ENCODE results near the gene SNRPD3.
A peak's percentile ranks its signal among the peaks of the same experiment; 100 is the strongest.
"Not testable (repeated sequence)": the region's sequence is repeated elsewhere in the genome, so short reads cannot be mapped to it uniquely, and the experiment has no call there.

The SNRPD3 gene

GRCh38 chr22:24601217-24602104 is 45.7 kb downstream of the SNRPD3 start:
- no peak overlapping the region for H3K4me2 ChIP-seq (ENCODE audit: low read length)
- no peak overlapping the region for H3K27ac ChIP-seq (ENCODE audit: low read depth, low read length)
- peaks cover 8% of the 10 kb centered on the region; the same call in 1 of the 2 replicates for H3K4me1 ChIP-seq (ENCODE audit: control insufficient read depth, low read length)
- no peaks in the 10 kb centered on the region for H3K27me3 ChIP-seq (ENCODE audit: control insufficient read depth, low read length)
- H4K20me1 ChIP-seq (ENCODE audit: control insufficient read depth, insufficient read depth, low read depth, low read length), result no peaks in the 10 kb centered on the region
- H3K9me2 ChIP-seq (replicated peaks; ENCODE audit: control insufficient read depth, low read length), result no peaks in the 10 kb centered on the region
- H3K36me3 ChIP-seq (ENCODE audit: control insufficient read depth, low read length), result no peaks in the 10 kb centered on the region
- no peak for TF ChIP-seq CTCF (IDR thresholded peaks at IDR 0.05; ENCODE audit: low read depth, low read length, poor library complexity, severe bottlenecking)
- no peak for TF ChIP-seq EZH2phosphoT487 (IDR thresholded peaks at IDR 0.05; ENCODE audit: borderline replicate concordance, low read length)
- no peaks in the 10 kb centered on the region for H3F3A ChIP-seq (ENCODE audit: control insufficient read depth, insufficient read depth)
- H3K4me3 ChIP-seq (ENCODE audit: low read length), result no peak overlapping the region
- H3K79me2 ChIP-seq (ENCODE audit: control insufficient read depth, low read length), result no peaks in the 10 kb centered on the region
- H3K9me3 ChIP-seq (ENCODE audit: control insufficient read depth, insufficient read depth, low read length), result no peaks in the 10 kb centered on the region

- H3K36me3 ChIP-seq (ENCODE audit: control insufficient read depth, low read length); H3K4me3 ChIP-seq (ENCODE audit: low read length); H3F3A ChIP-seq (ENCODE audit: control insufficient read depth, insufficient read depth); H3K9me3 ChIP-seq (ENCODE audit: control insufficient read depth, insufficient read depth, low read length); H3K4me2 ChIP-seq (ENCODE audit: low read length); H4K20me1 ChIP-seq (ENCODE audit: control insufficient read depth, insufficient read depth, low read depth, low read length); H3K79me2 ChIP-seq (ENCODE audit: control insufficient read depth, low read length); H3K9me2 ChIP-seq (replicated peaks; ENCODE audit: control insufficient read depth, low read length); H3K27me3 ChIP-seq (ENCODE audit: control insufficient read depth, low read length); H3K27ac ChIP-seq (ENCODE audit: low read depth, low read length): not testable (repeated sequence)
- H3K4me1 ChIP-seq (ENCODE audit: control insufficient read depth, low read length), result peaks cover 10% of the 10 kb centered on the region
Measured at GRCh38 chr22:24602105-24602749, 46.4 kb downstream of the SNRPD3 start.

GRCh38 chr22:24602847-24603769 is 47.3 kb downstream of the SNRPD3 start, which contains the start of gene GGT1:
GGT1 (plus strand) TSS chr22:24603193; CDS start chr22:24611082, 7,889 bp downstream.
- H3K36me3 ChIP-seq (ENCODE audit: control insufficient read depth, low read length); H3K9me3 ChIP-seq (ENCODE audit: control insufficient read depth, insufficient read depth, low read length); H3K9me2 ChIP-seq (replicated peaks; ENCODE audit: control insufficient read depth, low read length); H3K4me2 ChIP-seq (ENCODE audit: low read length); H3K27me3 ChIP-seq (ENCODE audit: control insufficient read depth, low read length); H3K4me3 ChIP-seq (ENCODE audit: low read length); H3K79me2 ChIP-seq (ENCODE audit: control insufficient read depth, low read length); H4K20me1 ChIP-seq (ENCODE audit: control insufficient read depth, insufficient read depth, low read depth, low read length); H3K27ac ChIP-seq (ENCODE audit: low read depth, low read length); H3F3A ChIP-seq (ENCODE audit: control insufficient read depth, insufficient read depth): not testable (repeated sequence)
- H3K4me1 ChIP-seq (ENCODE audit: control insufficient read depth, low read length), result peaks cover 15% of the 10 kb centered on the region

GRCh38 chr22:24603770-24604629 is 48.2 kb downstream of the SNRPD3 start:
- H3K79me2 ChIP-seq (ENCODE audit: control insufficient read depth, low read length); H4K20me1 ChIP-seq (ENCODE audit: control insufficient read depth, insufficient read depth, low read depth, low read length); H3K9me3 ChIP-seq (ENCODE audit: control insufficient read depth, insufficient read depth, low read length); H3K27me3 ChIP-seq (ENCODE audit: control insufficient read depth, low read length); H3K9me2 ChIP-seq (replicated peaks; ENCODE audit: control insufficient read depth, low read length); H3K4me3 ChIP-seq (ENCODE audit: low read length); H3F3A ChIP-seq (ENCODE audit: control insufficient read depth, insufficient read depth); H3K4me2 ChIP-seq (ENCODE audit: low read length); H3K36me3 ChIP-seq (ENCODE audit: control insufficient read depth, low read length); H3K27ac ChIP-seq (ENCODE audit: low read depth, low read length): not testable (repeated sequence)
- H3K4me1 ChIP-seq (ENCODE audit: control insufficient read depth, low read length), result peaks cover 15% of the 10 kb centered on the region
- TF ChIP-seq CTCF (IDR thresholded peaks at IDR 0.05; ENCODE audit: low read depth, low read length, poor library complexity, severe bottlenecking), result peak; percentile 30

- H3K36me3 ChIP-seq (ENCODE audit: control insufficient read depth, low read length); H3K79me2 ChIP-seq (ENCODE audit: control insufficient read depth, low read length); H3K27me3 ChIP-seq (ENCODE audit: control insufficient read depth, low read length); H4K20me1 ChIP-seq (ENCODE audit: control insufficient read depth, insufficient read depth, low read depth, low read length); H3F3A ChIP-seq (ENCODE audit: control insufficient read depth, insufficient read depth); H3K4me2 ChIP-seq (ENCODE audit: low read length); H3K4me3 ChIP-seq (ENCODE audit: low read length); H3K9me2 ChIP-seq (replicated peaks; ENCODE audit: control insufficient read depth, low read length); H3K9me3 ChIP-seq (ENCODE audit: control insufficient read depth, insufficient read depth, low read length); H3K27ac ChIP-seq (ENCODE audit: low read depth, low read length): not testable (repeated sequence)
- peaks cover 15% of the 10 kb centered on the region for H3K4me1 ChIP-seq (ENCODE audit: control insufficient read depth, low read length)
Measured at GRCh38 chr22:24606340-24606739, 50.5 kb downstream of the SNRPD3 start.

All from DOHH2 (cell line).